HCT116 (cell line): ENCODE results near the gene PIK3R4. TPM values are rescaled to one million over a fixed set of nuclear protein-coding genes. Genes with fewer than 3 reads are reported as not detected.

Experiments
- ATAC-seq: fragments of 200-7000 bp; cut with Tn5 transposase; 2 replicates; pipeline ENCODE4 v1.9.1; 2020; ENCODE audit warnings: mild to moderate bottlenecking, moderate library complexity
- BruUV-seq: library from RNA; stranded (reverse); fragments of 400-500 nt; replicated peaks from 2 replicates; lab custom pipeline; 2021; lab: Mats Ljungman, UMichigan
- CTCF ChIA-PET: fragments of 300-600 bp; sonication (Branson Sonifier 250); formaldehyde crosslinking; loops from one replicate; lab custom pipeline; 2021; ENCODE audit warnings: antibody characterized with exemption; lab: Charles Lee
- POLR2A ChIA-PET: fragments of 300-600, 350-600 bp; sonication (Branson Sonifier 250); formaldehyde crosslinking; loops from one replicate; lab custom pipeline; 2021; ENCODE audit warnings: antibody characterized with exemption; lab: Charles Lee
- RAD21 ChIA-PET, 2 experiments: fragments of 300-600 bp; sonication (Branson Sonifier 250); formaldehyde crosslinking; loops; one replicate each; lab custom pipeline; 2023; ENCODE audit warnings: low total read pairs in 2 of 2; ENCODE audit not compliant: uncharacterized antibody in 2 of 2, unreplicated experiment in 2 of 2, low non-redundant PET in 1 of 2; lab: Charles Lee
- DNase-seq: peaks from one replicate; pipeline ENCODE4 v3.0.0-alpha.2; 2010; ENCODE audit warnings: low read depth, low spot score
- H2AFZ ChIP-seq: fragments of 200-600 bp; shearing (Covaris generic), sonication (generic); 2 replicates; pipeline ENCODE4 v1.6.1; 2017; ENCODE audit warnings: low read depth, mixed run types, mixed read lengths, antibody characterized with exemption, low read length; ENCODE audit not compliant: poor library complexity, severe bottlenecking
- H3K27ac ChIP-seq: 2 replicates; pipeline ENCODE4 v1.5.1; 2012; ENCODE audit warnings: low read depth, low read length
- H3K27me3 ChIP-seq: fragments of 200-600 bp; sonication (generic); 2 replicates; pipeline ENCODE4 v1.6.1; 2016; ENCODE audit warnings: mixed run types, low read length, mixed read lengths; ENCODE audit not compliant: insufficient read depth
- H3K36me3 ChIP-seq, 2 experiments: fragments of 200-500 bp in 1 of 2; fragments of 200-600 bp in 1 of 2; sonication (Bioruptor generic) in 1 of 2; sonication (generic) in 1 of 2; 2 replicates each; pipeline versions ENCODE4 v1.5.1 to v1.6.1; 2014 to 2016; ENCODE audit warnings: low read length in 2 of 2, inconsistent platforms in 1 of 2, mixed read lengths in 1 of 2, mixed run types in 1 of 2; ENCODE audit not compliant: insufficient read depth in 2 of 2, control insufficient read depth in 1 of 2
- H3K4me1 ChIP-seq, 2 experiments: fragments of 200-600 bp in 1 of 2; sonication (generic) in 1 of 2; 2 replicates each; pipeline versions ENCODE4 v1.5.1 to v1.6.1; 2012 to 2017; ENCODE audit warnings: low read length in 2 of 2, inconsistent platforms in 1 of 2, mild to moderate bottlenecking in 1 of 2, mixed read lengths in 1 of 2, mixed run types in 1 of 2, moderate library complexity in 1 of 2; ENCODE audit not compliant: insufficient read depth in 2 of 2, control insufficient read depth in 1 of 2
- H3K4me2 ChIP-seq: fragments of 200-600 bp; sonication (generic); 2 replicates; pipeline ENCODE4 v1.6.1; 2017; ENCODE audit warnings: mixed run types, low read length, mixed read lengths
- H3K4me3 ChIP-seq, 2 experiments: fragments of 200-600 bp in 1 of 2; sonication (generic) in 1 of 2; replicated peaks in 1 of 2; 2 replicates each; pipeline ENCODE4 v1.5.1; 2011 to 2016; ENCODE audit warnings: low read length in 2 of 2, control low read depth in 1 of 2, low read depth in 1 of 2, mild to moderate bottlenecking in 1 of 2, mixed read lengths in 1 of 2, mixed run types in 1 of 2
- H3K79me2 ChIP-seq: fragments of 200-600 bp; sonication (generic); 2 replicates; pipeline ENCODE4 v1.6.1; 2017; ENCODE audit warnings: mild to moderate bottlenecking, mixed run types, low read length, moderate library complexity, mixed read lengths; ENCODE audit not compliant: insufficient read depth
- H3K9ac ChIP-seq: fragments of 200-600 bp; sonication (generic); 2 replicates; pipeline ENCODE4 v1.6.1; 2016; ENCODE audit warnings: low read length, mixed read lengths
- H3K9me2 ChIP-seq: fragments of 200-600 bp; sonication (generic), shearing (Covaris generic); 2 replicates; pipeline ENCODE4 v1.6.1; 2017; ENCODE audit warnings: mixed run types, mild to moderate bottlenecking, moderate library complexity; ENCODE audit not compliant: insufficient read depth
- H3K9me3 ChIP-seq, 2 experiments: fragments of 200-500 bp in 1 of 2; fragments of 200-600 bp in 1 of 2; sonication (Bioruptor generic) in 1 of 2; sonication (generic) in 1 of 2; 2 replicates each; pipeline ENCODE4 v1.6.1; 2014 to 2017; ENCODE audit warnings: low read length in 2 of 2, mixed read lengths in 2 of 2, inconsistent platforms in 1 of 2, low read depth in 1 of 2, mild to moderate bottlenecking in 1 of 2, mixed run types in 1 of 2, moderate library complexity in 1 of 2; ENCODE audit not compliant: control insufficient read depth in 1 of 2, insufficient read depth in 1 of 2
- H4K20me1 ChIP-seq: fragments of 200-600 bp; sonication (generic), shearing (Covaris generic); 2 replicates; pipeline ENCODE4 v1.6.1; 2017; ENCODE audit warnings: mixed run types, mild to moderate bottlenecking, moderate library complexity; ENCODE audit not compliant: insufficient read depth
- ATF3 ChIP-seq: IDR thresholded peaks from 2 replicates; pipeline ENCODE4 v1.6.1; 2012
- CTCF ChIP-seq, 3 experiments: fragments of 200-600 bp in 1 of 3; sonication (generic) in 1 of 3; IDR thresholded peaks in 2 of 3; conservative IDR thresholded peaks in 1 of 3; 2 replicates each; pipeline ENCODE4 v1.5.1; 2012 to 2017; ENCODE audit warnings: low read depth in 2 of 3, low read length in 2 of 3, antibody characterized with exemption in 1 of 3, borderline replicate concordance in 1 of 3, control low read depth in 1 of 3, mild to moderate bottlenecking in 1 of 3, mixed read lengths in 1 of 3, mixed run types in 1 of 3, moderate library complexity in 1 of 3; ENCODE audit not compliant: insufficient read depth in 1 of 3
- ELF1 ChIP-seq: IDR thresholded peaks from 2 replicates; pipeline ENCODE4 v1.6.1; 2012; ENCODE audit warnings: low read depth, borderline replicate concordance
- EZH2phosphoT487 ChIP-seq: fragments of 200-600 bp; IDR thresholded peaks from 2 replicates; pipeline ENCODE4 v1.6.1; 2018; ENCODE audit warnings: antibody characterized with exemption, borderline replicate concordance
- FOSL1 ChIP-seq: IDR thresholded peaks from 2 replicates; pipeline ENCODE4 v1.6.1; 2012; ENCODE audit warnings: low read depth
- MAX ChIP-seq: IDR thresholded peaks from 2 replicates; pipeline ENCODE4 v1.6.1; 2012
- POLR2AphosphoS5 ChIP-seq: IDR thresholded peaks from 2 replicates; pipeline ENCODE4 v1.6.1; 2011; ENCODE audit warnings: mild to moderate bottlenecking, low read depth, low read length, moderate library complexity
- RAD21 ChIP-seq: IDR thresholded peaks from 2 replicates; pipeline ENCODE4 v1.6.1; 2012; ENCODE audit warnings: low read depth, mild to moderate bottlenecking
- SP1 ChIP-seq: IDR thresholded peaks from 2 replicates; pipeline ENCODE4 v1.6.1; 2012; ENCODE audit warnings: low read depth
- ZFX ChIP-seq: fragments of 450-650 bp; IDR thresholded peaks from 2 replicates; pipeline ENCODE4 v1.6.1; 2017
- ZNF274 ChIP-seq: fragments of 200-500 bp; sonication (Bioruptor generic); IDR thresholded peaks from 2 replicates; pipeline ENCODE4 v1.6.1; 2014; ENCODE audit warnings: mild to moderate bottlenecking, low read depth, low read length, inconsistent platforms
- intact Hi-C: fragments of 100-400 bp; cut with micrococcal nuclease; formaldehyde crosslinking; loops from 2 replicates; pipeline ENCODE4 v1.10.0; 2022
- total RNA-seq: library from RNA; stranded (reverse); gene quantifications from one replicate; pipeline ENCODE4 v1.2.1, GENCODE V29; 2021; ENCODE audit not compliant: unreplicated experiment

Gene PIK3R4
- total RNA-seq, 1 experiment from 2014 or later, result 23.5 TPM

- H3K9ac ChIP-seq, result no peak overlapping the region
These were observed 59.3 kb downstream of the PIK3R4 start for GRCh38 chr3:130687327-130687726.

More at GRCh38 chr3:130687327-130687726, 59.3 kb downstream of the PIK3R4 start:
- TF ChIP-seq ZNF274 (no peak), SP1 (no peak), ELF1 (no peak), FOSL1 (no peak), ATF3 (no peak), ZFX (no peak), MAX (no peak), CTCF (IDR thresholded peaks at IDR 0.05 in 2 of 3, conservative IDR thresholded peaks at IDR 0.05 in 1 of 3; ENCODE audit: borderline replicate concordance in 1 of 3, insufficient read depth in 1 of 3, low read depth in 2 of 3, low read length in 2 of 3) (no peak), RAD21 (no peak), EZH2phosphoT487 (no peak), POLR2AphosphoS5 (no peak)
- TF ChIP-seq, all 23 proteins: peak for 0
- ATAC-seq (no peak), DNase-seq (no peak)
- Histone ChIP-seq H4K20me1 (no peaks in the 10 kb centered on the region), H3K9me3 (no peaks in the 10 kb centered on the region), H3K9me2 (no peaks in the 10 kb centered on the region), H3K27me3 (no peaks in the 10 kb centered on the region), H3K4me2 (no peak overlapping the region), H3K27ac (no peak overlapping the region), H3K36me3 (peaks cover 8 to 11% of the 10 kb centered on the region in 2 experiments; a peak in 1 of 4 replicates), H2AFZ (no peak overlapping the region), H3K4me1 (peaks cover 0 to 1% of the 10 kb centered on the region in 2 experiments; a peak in 1 of 4 replicates), H3K4me3 (no peak overlapping the region), H3K79me2 (no peaks in the 10 kb centered on the region)
- ChIA-PET RAD21 (no interaction called here), POLR2A (no interaction called here), CTCF (no interaction called here)
- intact Hi-C loops, result loop anchor here (10.0 kb wide), 1 partner anchor 413 kb away; no protein-coding TSS in a partner anchor
- BruUV-seq, result no TSS peak
